Muscle of leg (tissue), 11 donors: ENCODE results near the gene DHFR2. TPM values are rescaled to one million over a fixed set of nuclear protein-coding genes. Genes with fewer than 3 reads are reported as not detected.
A peak's percentile ranks its signal among the peaks of the same experiment; 100 is the strongest.
"Not testable (repeated sequence)": the region's sequence is repeated elsewhere in the genome, so short reads cannot be mapped to it uniquely, and the experiment has no call there.

ENCODE experiments used
- DNase-seq: peaks from one replicate; pipeline ENCODE4 v3.0.0; 2013
- H3K27ac ChIP-seq: one replicate; pipeline ENCODE4 v1.5.1; 2013; ENCODE audit warnings: mild to moderate bottlenecking, low read length, control low read depth
- H3K27me3 ChIP-seq: one replicate; pipeline ENCODE4 v1.6.1; 2013; ENCODE audit warnings: low read length; ENCODE audit not compliant: control insufficient read depth, insufficient read depth
- H3K36me3 ChIP-seq: one replicate; pipeline ENCODE4 v1.6.1; 2013; ENCODE audit warnings: low read length; ENCODE audit not compliant: control insufficient read depth, insufficient read depth
- H3K4me1 ChIP-seq: one replicate; pipeline ENCODE4 v1.6.1; 2013; ENCODE audit warnings: low read length; ENCODE audit not compliant: control insufficient read depth, insufficient read depth
- H3K4me3 ChIP-seq: one replicate; pipeline ENCODE4 v1.5.1; 2013; ENCODE audit warnings: low read length, control low read depth
- H3K9me3 ChIP-seq: replicated peaks from 2 replicates; pipeline ENCODE4 v1.6.1; 2013; ENCODE audit warnings: low read depth, low read length; ENCODE audit not compliant: control insufficient read depth
- WGBS: methylation state at CpG from one replicate; pipeline ENCODE4 v1.1.5; 2013; ENCODE audit warnings: missing lambda C conversion rate; ENCODE audit not compliant: insufficient coverage; 5-methylcytosine and 5-hydroxymethylcytosine counted together
- polyA plus RNA-seq, 8 donors: library from polyadenylated mRNA; unstranded; fragments of 120-200 nt; gene quantifications; one replicate each; pipeline versions ENCODE4 v1.2.1 to v1.2.3, GENCODE V29; 2013; ENCODE audit warnings: inconsistent platforms in 1 of 8, low replicate concordance in 1 of 8; ENCODE audit not compliant: insufficient read length in 8 of 8, insufficient read depth in 1 of 8
- total RNA-seq: library from RNA; stranded (reverse); fragments of 120-200 nt; gene quantifications from one replicate; pipeline ENCODE4 v1.2.4, GENCODE V29; 2013

DHFR2 gene
- total and polyA plus RNA-seq, 9 donors, result 3.1 to 5.4 (median 3.9) TPM

- H3K27ac ChIP-seq, H3K4me3 ChIP-seq, H3K27me3 ChIP-seq, H3K4me1 ChIP-seq, H3K36me3 ChIP-seq, H3K9me3 ChIP-seq, DNase-seq: not testable (repeated sequence)
- 97% methylated on average over 51 of the region's 61 CpGs for WGBS
Observed at GRCh38 chr3:94044100-94044936, 18.4 kb downstream of the DHFR2 start.

GRCh38 chr3:94043285-94043684, 19.4 kb downstream of the DHFR2 start:
- Histone ChIP-seq H3K27ac (no peak overlapping the region), H3K4me3 (no peak overlapping the region), H3K4me1 (no peaks in the 10 kb centered on the region), H3K36me3 (peaks cover 7% of the 10 kb centered on the region), H3K27me3 (no peaks in the 10 kb centered on the region), H3K9me3 (peaks cover 3% of the 10 kb centered on the region)
- WGBS, result no CpG with 5 or more reads among the region's 1 CpG
- DNase-seq, result no peak

GRCh38 chr3:94036909-94037507, 25.7 kb downstream of the DHFR2 start:
- H3K36me3 ChIP-seq, result peaks cover 2% of the 10 kb centered on the region
- no CpG with 5 or more reads among the region's 3 CpGs for WGBS
- peak; percentile 29 for DNase-seq

GRCh38 chr3:94028093-94028837, 34.5 kb downstream of the DHFR2 start, which contains the start of gene STX19:
Gene STX19, minus strand, starts transcription at chr3:94028597. Its CDS starts 13,328 bp downstream, at chr3:94015269.
- Histone ChIP-seq H3K36me3 (no peaks in the 10 kb centered on the region), H3K27me3 (no peaks in the 10 kb centered on the region), H3K4me1 (no peaks in the 10 kb centered on the region), H3K27ac (no peak within 1 kb of the TSS), H3K4me3 (no peak within 1 kb of the TSS), H3K9me3 (no peaks in the 10 kb centered on the region)
- DNase-seq, result peak; percentile 51
- WGBS, result no CpG with 5 or more reads among the region's 8 CpGs

More at GRCh38 chr3:94036909-94037507, 25.7 kb downstream of the DHFR2 start:
- Histone ChIP-seq H3K27ac (no peak overlapping the region), H3K27me3 (no peaks in the 10 kb centered on the region), H3K4me1 (no peaks in the 10 kb centered on the region), H3K4me3 (no peak overlapping the region), H3K9me3 (no peaks in the 10 kb centered on the region)

GRCh38 chr3:94026623-94027022, 36.1 kb downstream of the DHFR2 start:
- no CpG with 5 or more reads among the region's 2 CpGs for WGBS
- Histone ChIP-seq H3K4me3 (no peak overlapping the region), H3K36me3 (no peaks in the 10 kb centered on the region), H3K27ac (no peak overlapping the region), H3K27me3 (no peaks in the 10 kb centered on the region), H3K4me1 (no peaks in the 10 kb centered on the region), H3K9me3 (no peaks in the 10 kb centered on the region)
- DNase-seq, result no peak

GRCh38 chr3:94024385-94024784, 38.3 kb downstream of the DHFR2 start:
- no peaks in the 10 kb centered on the region for H3K9me3 ChIP-seq
- no peaks in the 10 kb centered on the region for H3K4me1 ChIP-seq
- no CpG with 5 or more reads among the region's 3 CpGs for WGBS
- H3K36me3 ChIP-seq, result no peaks in the 10 kb centered on the region
- H3K4me3 ChIP-seq, result no peak overlapping the region
- H3K27ac ChIP-seq, result no peak overlapping the region
- DNase-seq, result peak; percentile 5
- H3K27me3 ChIP-seq, result no peaks in the 10 kb centered on the region

- Histone ChIP-seq H3K9me3 (no peaks in the 10 kb centered on the region), H3K36me3 (no peaks in the 10 kb centered on the region), H3K27ac (no peak overlapping the region), H3K4me1 (no peaks in the 10 kb centered on the region), H3K27me3 (no peaks in the 10 kb centered on the region), H3K4me3 (no peak overlapping the region)
- no peak for DNase-seq
- WGBS, result no CpG with 5 or more reads among the region's 3 CpGs
Observed at GRCh38 chr3:94020293-94020692, 42.4 kb downstream of the DHFR2 start.

GRCh38 chr3:94019659-94020058, 43.1 kb downstream of the DHFR2 start:
- H3K36me3 ChIP-seq, result no peaks in the 10 kb centered on the region
- no peak for DNase-seq
- no peak overlapping the region for H3K27ac ChIP-seq
- no peaks in the 10 kb centered on the region for H3K4me1 ChIP-seq
- H3K9me3 ChIP-seq, result no peaks in the 10 kb centered on the region
- no peak overlapping the region for H3K4me3 ChIP-seq
- 80% methylated on average over 1 of the region's 2 CpGs for WGBS
- H3K27me3 ChIP-seq, result no peaks in the 10 kb centered on the region

- WGBS, result no CpG with 5 or more reads among the region's 1 CpG
- H3K4me1 ChIP-seq, result no peaks in the 10 kb centered on the region
- no peak overlapping the region for H3K27ac ChIP-seq
- H3K9me3 ChIP-seq, result no peaks in the 10 kb centered on the region
- no peak overlapping the region for H3K4me3 ChIP-seq
- DNase-seq, result no peak
- no peaks in the 10 kb centered on the region for H3K36me3 ChIP-seq
- no peaks in the 10 kb centered on the region for H3K27me3 ChIP-seq
Observed at GRCh38 chr3:94015025-94015424, 47.7 kb downstream of the DHFR2 start.

- DNase-seq, result no peak
- Histone ChIP-seq H3K27me3 (no peaks in the 10 kb centered on the region), H3K4me1 (no peaks in the 10 kb centered on the region), H3K4me3 (no peak overlapping the region), H3K27ac (no peak overlapping the region), H3K36me3 (no peaks in the 10 kb centered on the region), H3K9me3 (no peaks in the 10 kb centered on the region)
- no CpG with 5 or more reads among the region's 1 CpG for WGBS
Observed at GRCh38 chr3:94012185-94012584, 50.5 kb downstream of the DHFR2 start.
